NOMO-1 treated with DMSO at 0.1 percent for 48 hours (cell line): ENCODE data around the gene PELI3.

Experiments used
- DNase-seq: peaks from one replicate; lab custom pipeline; 2025; ENCODE audit not compliant: unreplicated experiment; lab: John Stamatoyannopoulos, UW

Gene PELI3

GRCh38 chr11:66473608-66474515 is 7.2 kb downstream of the PELI3 start:
- DNase-seq = no peak

- DNase-seq = no peak
These were observed 8.9 kb downstream of the PELI3 start for GRCh38 chr11:66475349-66476172.

GRCh38 chr11:66476173-66476840 is 9.6 kb downstream of the PELI3 start:
- no peak for DNase-seq

GRCh38 chr11:66476841-66477251 is 10.1 kb downstream of the PELI3 start:
- no peak for DNase-seq

GRCh38 chr11:66477263-66478201 is 10.8 kb downstream of the PELI3 start:
- DNase-seq = no peak

- peak; percentile 19 for DNase-seq
These were observed 12.2 kb downstream of the PELI3 start for GRCh38 chr11:66478729-66479393.

GRCh38 chr11:66479394-66480116 is 12.8 kb downstream of the PELI3 start:
- DNase-seq = peak; percentile 53

GRCh38 chr11:66480117-66480938 is 13.6 kb downstream of the PELI3 start, which contains the start of gene DPP3:
TSS of gene DPP3 (plus strand) at chr11:66480434. CDS start at chr11:66482201, 1,767 bp downstream.
- peak; percentile 95 for DNase-seq

GRCh38 chr11:66484806-66485380 is 18.2 kb downstream of the PELI3 start:
- no peak for DNase-seq

GRCh38 chr11:66488957-66489356 is 22.3 kb downstream of the PELI3 start:
- DNase-seq = no peak

- no peak for DNase-seq
These were observed 22.9 kb downstream of the PELI3 start for GRCh38 chr11:66489636-66490035.

- DNase-seq = no peak
These were observed 24.7 kb downstream of the PELI3 start for GRCh38 chr11:66491315-66491935.

- DNase-seq = no peak
These were observed 25.6 kb downstream of the PELI3 start for GRCh38 chr11:66492161-66492865.

GRCh38 chr11:66493130-66493529 is 26.4 kb downstream of the PELI3 start:
- no peak for DNase-seq

- no peak for DNase-seq
These were observed 27.8 kb downstream of the PELI3 start for GRCh38 chr11:66494458-66494857.

GRCh38 chr11:66494935-66495334 is 28.2 kb downstream of the PELI3 start:
- DNase-seq = no peak

- DNase-seq = no peak
These were observed 28.7 kb downstream of the PELI3 start for GRCh38 chr11:66495401-66495854.
